Measurements from ENCODE around the gene CHMP4B. TPM values are rescaled to one million over a fixed set of nuclear protein-coding genes. Genes with fewer than 3 reads are reported as not detected.
A peak's percentile ranks its signal among the peaks of the same experiment; 100 is the strongest.

Gene CHMP4B
- total RNA-seq, 1 donor from 2014 or later, result 97.2 TPM

GRCh38 chr20:33798444-33798843, 12.7 kb upstream of the CHMP4B start:
- H3K9me3 Mint-ChIP-seq, result no peaks in the 10 kb centered on the region
- DNase-seq (ENCODE audit: low read depth, low spot score), result no peak
- no peaks in the 10 kb centered on the region for H3K4me1 Mint-ChIP-seq
- no peaks in the 10 kb centered on the region for H3K27me3 Mint-ChIP-seq (ENCODE audit: low read depth)
- H3K4me3 Mint-ChIP-seq, result no peak overlapping the region
- TF ChIP-seq CTCF (conservative IDR thresholded peaks at IDR 0.05), result no peak
- H3K36me3 Mint-ChIP-seq (ENCODE audit: low read depth), result no peaks in the 10 kb centered on the region
- H3K27ac Mint-ChIP-seq (ENCODE audit: unreplicated experiment), result no peak overlapping the region

- Mint-ChIP-seq H3K4me1 (no peaks in the 10 kb centered on the region), H3K27me3 (ENCODE audit: low read depth) (peaks cover 2% of the 10 kb centered on the region), H3K4me3 (no peak overlapping the region), H3K27ac (ENCODE audit: unreplicated experiment) (no peak overlapping the region), H3K9me3 (no peaks in the 10 kb centered on the region), H3K36me3 (ENCODE audit: low read depth) (no peaks in the 10 kb centered on the region)
- no peak for TF ChIP-seq CTCF (conservative IDR thresholded peaks at IDR 0.05)
- no peak for DNase-seq (ENCODE audit: low read depth, low spot score)
Observed at GRCh38 chr20:33803921-33804337, 7.2 kb upstream of the CHMP4B start.

DNA sequence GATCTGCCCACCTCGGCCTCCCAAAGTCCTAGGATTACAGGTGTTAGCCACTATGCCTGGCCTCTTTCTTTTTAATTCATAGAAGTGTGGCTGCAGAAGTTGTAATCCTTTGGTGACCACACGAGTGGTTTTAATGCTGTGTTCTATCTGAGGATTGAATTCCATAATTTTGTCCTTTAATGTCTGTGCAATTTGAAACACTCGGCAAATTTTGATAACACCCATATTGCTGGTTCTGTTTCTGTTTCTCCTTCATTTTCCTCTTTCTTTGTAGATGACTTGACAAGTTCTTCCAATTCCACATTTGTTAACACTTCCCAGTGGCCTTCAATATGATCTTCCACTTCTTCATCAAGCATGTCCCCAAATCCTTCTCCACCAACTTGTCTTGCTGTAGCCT, 2.8 kb upstream of the CHMP4B start:
- TF ChIP-seq CTCF (conservative IDR thresholded peaks at IDR 0.05), result no peak
- no peaks in the 10 kb centered on the region for H3K9me3 Mint-ChIP-seq
- no peak overlapping the region for H3K27ac Mint-ChIP-seq (ENCODE audit: unreplicated experiment)
- H3K4me1 Mint-ChIP-seq, result peaks cover 24% of the 10 kb centered on the region
- H3K4me3 Mint-ChIP-seq, result no peak overlapping the region
- H3K27me3 Mint-ChIP-seq (ENCODE audit: low read depth), result peaks cover 2% of the 10 kb centered on the region
- no peaks in the 10 kb centered on the region for H3K36me3 Mint-ChIP-seq (ENCODE audit: low read depth)
- DNase-seq (ENCODE audit: low read depth, low spot score), result no peak

DNA sequence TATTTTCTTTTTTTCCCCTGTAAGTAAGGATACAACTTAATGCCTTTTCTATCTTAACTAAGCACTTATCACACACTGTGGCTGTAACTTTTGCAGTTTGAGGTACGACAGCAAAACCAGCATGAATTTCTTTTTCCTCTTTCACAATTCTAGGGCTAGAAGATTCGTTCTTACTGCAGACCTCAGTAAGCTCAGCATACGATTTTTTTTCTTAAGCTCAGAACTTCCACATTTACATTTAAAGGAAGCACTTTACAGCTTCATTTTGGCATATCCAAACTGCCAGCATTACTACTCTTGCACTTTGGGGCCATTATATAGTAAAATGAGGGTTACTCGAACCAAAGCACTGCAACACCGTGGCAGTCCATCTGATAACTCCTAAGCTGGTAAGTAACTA, 889 bp upstream of the CHMP4B start:
- H3K9me3 Mint-ChIP-seq, result no peaks in the 10 kb centered on the region
- H3K4me3 Mint-ChIP-seq, result peak overlapping the region; percentile 48
- no peak for TF ChIP-seq CTCF (conservative IDR thresholded peaks at IDR 0.05)
- no peaks in the 10 kb centered on the region for H3K27me3 Mint-ChIP-seq (ENCODE audit: low read depth)
- H3K27ac Mint-ChIP-seq (ENCODE audit: unreplicated experiment), result no peak overlapping the region
- DNase-seq (ENCODE audit: low read depth, low spot score), result no peak
- H3K4me1 Mint-ChIP-seq, result peaks cover 37% of the 10 kb centered on the region
- H3K36me3 Mint-ChIP-seq (ENCODE audit: low read depth), result no peaks in the 10 kb centered on the region

DNA sequence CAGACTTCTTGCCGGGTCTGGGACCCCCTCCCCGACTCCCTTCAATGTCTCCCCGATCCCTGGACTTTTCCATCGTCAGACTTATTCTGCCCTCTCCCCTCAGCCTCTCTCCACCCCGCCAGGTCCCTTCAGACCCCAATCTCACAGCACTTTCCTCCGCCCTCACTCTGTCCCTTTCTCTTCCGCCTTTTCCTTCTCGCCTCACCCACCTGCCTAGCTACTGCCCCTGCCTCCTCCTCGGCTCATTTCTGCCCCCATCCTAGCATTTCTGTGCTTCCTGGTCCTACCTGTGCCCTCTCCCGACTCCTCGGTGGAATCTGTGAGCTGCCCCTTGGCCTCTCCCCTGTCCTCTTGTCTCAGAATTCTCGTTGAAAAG, 616 bp downstream of the CHMP4B start:
- TF ChIP-seq CTCF (conservative IDR thresholded peaks at IDR 0.05), result no peak
- no peak for DNase-seq (ENCODE audit: low read depth, low spot score)
- Mint-ChIP-seq H3K36me3 (ENCODE audit: low read depth) (no peaks in the 10 kb centered on the region), H3K4me1 (peaks cover 39% of the 10 kb centered on the region), H3K27me3 (ENCODE audit: low read depth) (no peaks in the 10 kb centered on the region), H3K4me3 (peak overlapping the region; percentile 94), H3K27ac (ENCODE audit: unreplicated experiment) (peak overlapping the region; percentile 80), H3K9me3 (no peaks in the 10 kb centered on the region)

Data from neural crest cell (in vitro differentiated cells).